Sigmoid colon (tissue), 4 donors: Measurements from ENCODE around the gene WWC2.

Source experiments
- CTCF ChIP-seq, 4 experiments: fragments of 450-650 bp in 3 of 4; fragments of 200-600 bp in 1 of 4; IDR thresholded peaks; one replicate each; pipeline ENCODE4 v1.5.1; 2016 to 2019; ENCODE audit warnings: antibody characterized with exemption in 4 of 4, mild to moderate bottlenecking in 3 of 4, moderate library complexity in 2 of 4
- POLR2A ChIP-seq, 2 donors: fragments of 450-650 bp; IDR thresholded peaks; one replicate each; pipeline ENCODE4 v1.6.1; 2016; ENCODE audit warnings: antibody characterized with exemption in 2 of 2, mild to moderate bottlenecking in 2 of 2, moderate library complexity in 2 of 2
- POLR2AphosphoS5 ChIP-seq, 4 donors: sonication (generic); formaldehyde crosslinking; IDR thresholded peaks; one replicate each; pipeline ENCODE4 v1.6.1; 2017; ENCODE audit warnings: antibody characterized with exemption in 4 of 4

- TF ChIP-seq POLR2AphosphoS5 (IDR thresholded peaks at IDR 0.05) (no peak), POLR2A (IDR thresholded peaks at IDR 0.05) (no peak), CTCF (IDR thresholded peaks at IDR 0.05) (no peak)
Observed at GRCh38 chr4:183252959-183253358, 153.9 kb downstream of the WWC2 start.
